ENCODE measurements around the gene DIP2C.

DNA sequence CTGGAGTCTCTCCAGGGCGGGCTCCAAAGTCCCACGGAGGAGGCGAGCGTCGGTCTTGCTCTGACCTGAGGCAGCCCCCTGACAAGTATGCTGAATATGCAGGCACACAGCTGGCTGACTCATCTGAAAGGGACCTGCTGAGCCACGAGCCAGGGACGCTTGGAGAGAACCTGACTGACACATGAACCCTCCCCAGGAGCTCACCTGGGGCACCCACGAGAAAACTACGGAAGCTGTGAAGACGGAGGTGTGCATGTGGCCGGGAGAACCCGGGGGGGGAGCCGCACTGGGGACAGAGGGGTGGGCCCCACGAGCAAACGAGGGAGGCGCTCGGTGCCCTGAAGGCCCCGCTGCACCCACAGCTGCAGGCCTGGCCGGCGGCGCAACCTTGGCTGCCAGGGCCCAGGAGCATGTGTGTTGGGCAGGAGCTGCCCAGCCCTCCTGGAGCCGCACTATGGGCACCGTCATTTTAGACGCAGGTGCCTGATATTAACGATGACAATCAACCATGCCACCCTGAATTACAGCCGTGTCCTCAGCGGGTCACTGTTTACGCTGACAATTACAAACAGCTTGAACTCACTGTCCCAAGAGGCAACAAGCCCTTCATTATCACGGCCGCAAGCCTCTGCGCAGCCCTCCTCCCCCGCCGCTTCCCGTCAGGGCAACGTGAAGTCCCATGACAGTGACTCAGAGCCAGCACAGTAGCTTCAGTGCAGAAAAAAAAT, 64.7 kb downstream of the DIP2C start:
- no peak for TF ChIP-seq SIN3A (IDR thresholded peaks at IDR 0.05; ENCODE audit: borderline replicate concordance, low read depth, low read length)
- TF ChIP-seq TAF1 (IDR thresholded peaks at IDR 0.05; ENCODE audit: borderline replicate concordance, low read depth, low read length) = no peak
- TF ChIP-seq, protein P1, sequence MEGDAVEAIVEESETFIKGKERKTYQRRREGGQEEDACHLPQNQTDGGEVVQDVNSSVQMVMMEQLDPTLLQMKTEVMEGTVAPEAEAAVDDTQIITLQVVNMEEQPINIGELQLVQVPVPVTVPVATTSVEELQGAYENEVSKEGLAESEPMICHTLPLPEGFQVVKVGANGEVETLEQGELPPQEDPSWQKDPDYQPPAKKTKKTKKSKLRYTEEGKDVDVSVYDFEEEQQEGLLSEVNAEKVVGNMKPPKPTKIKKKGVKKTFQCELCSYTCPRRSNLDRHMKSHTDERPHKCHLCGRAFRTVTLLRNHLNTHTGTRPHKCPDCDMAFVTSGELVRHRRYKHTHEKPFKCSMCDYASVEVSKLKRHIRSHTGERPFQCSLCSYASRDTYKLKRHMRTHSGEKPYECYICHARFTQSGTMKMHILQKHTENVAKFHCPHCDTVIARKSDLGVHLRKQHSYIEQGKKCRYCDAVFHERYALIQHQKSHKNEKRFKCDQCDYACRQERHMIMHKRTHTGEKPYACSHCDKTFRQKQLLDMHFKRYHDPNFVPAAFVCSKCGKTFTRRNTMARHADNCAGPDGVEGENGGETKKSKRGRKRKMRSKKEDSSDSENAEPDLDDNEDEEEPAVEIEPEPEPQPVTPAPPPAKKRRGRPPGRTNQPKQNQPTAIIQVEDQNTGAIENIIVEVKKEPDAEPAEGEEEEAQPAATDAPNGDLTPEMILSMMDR (IDR thresholded peaks at IDR 0.05) = no peak
- TF ChIP-seq JUND (IDR thresholded peaks at IDR 0.05) = no peak
- TF ChIP-seq EP300 (IDR thresholded peaks at IDR 0.05; ENCODE audit: borderline replicate concordance in 1 of 2, low read depth in 1 of 2, low read length in 1 of 2) = no peak
- TF ChIP-seq, protein P2, sequence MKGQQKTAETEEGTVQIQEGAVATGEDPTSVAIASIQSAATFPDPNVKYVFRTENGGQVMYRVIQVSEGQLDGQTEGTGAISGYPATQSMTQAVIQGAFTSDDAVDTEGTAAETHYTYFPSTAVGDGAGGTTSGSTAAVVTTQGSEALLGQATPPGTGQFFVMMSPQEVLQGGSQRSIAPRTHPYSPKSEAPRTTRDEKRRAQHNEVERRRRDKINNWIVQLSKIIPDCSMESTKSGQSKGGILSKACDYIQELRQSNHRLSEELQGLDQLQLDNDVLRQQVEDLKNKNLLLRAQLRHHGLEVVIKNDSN (IDR thresholded peaks at IDR 0.05; ENCODE audit: borderline replicate concordance, low read depth) = no peak
- no peak for TF ChIP-seq RAD21 (IDR thresholded peaks at IDR 0.05; ENCODE audit: low read length)
- TF ChIP-seq CHD2 (IDR thresholded peaks at IDR 0.05; ENCODE audit: low read length, partially characterized antibody) = no peak
